GM23338 (cell line): Measurements from ENCODE around the gene VARS2. TPM values are rescaled to one million over a fixed set of nuclear protein-coding genes. Genes with fewer than 3 reads are reported as not detected.

Experiments
- ATAC-seq: fragments of 200-7000 bp; cut with Tn5 transposase; 3 replicates; pipeline ENCODE4 v1.9.1; 2020
- DNase-seq: peaks from one replicate; pipeline ENCODE4 v3.0.0-alpha.2; 2015; ENCODE audit warnings: low spot score
- H2AFZ ChIP-seq: fragments of 200-600 bp; sonication (generic); 2 replicates; pipeline ENCODE4 v1.8.0; 2016; ENCODE audit warnings: antibody characterized with exemption, mild to moderate bottlenecking, moderate library complexity
- H3F3A ChIP-seq: fragments of 200-600 bp; sonication (generic); replicated peaks from 2 replicates; pipeline ENCODE4 v1.8.0; 2017; ENCODE audit warnings: antibody characterized with exemption, mixed run types, low read depth
- H3K27ac ChIP-seq: fragments of 200-600 bp; sonication (generic); 2 replicates; pipeline ENCODE4 v1.6.1; 2016; ENCODE audit warnings: low read depth
- H3K27me3 ChIP-seq: fragments of 200-600 bp; sonication (generic); 2 replicates; pipeline ENCODE4 v1.8.0; 2016; ENCODE audit warnings: mild to moderate bottlenecking, mixed run types, moderate library complexity; ENCODE audit not compliant: insufficient read depth
- H3K36me3 ChIP-seq: fragments of 200-600 bp; sonication (generic); 2 replicates; pipeline ENCODE4 v1.8.0; 2016; ENCODE audit warnings: mild to moderate bottlenecking; ENCODE audit not compliant: insufficient read depth
- H3K4me1 ChIP-seq: fragments of 200-600 bp; sonication (generic); 2 replicates; pipeline ENCODE4 v1.8.0; 2016; ENCODE audit warnings: mild to moderate bottlenecking, moderate library complexity; ENCODE audit not compliant: insufficient read depth
- H3K4me2 ChIP-seq: fragments of 200-600 bp; sonication (generic); 2 replicates; pipeline ENCODE4 v1.7.1; 2017; ENCODE audit warnings: mixed run types
- H3K4me3 ChIP-seq: fragments of 200-600 bp; sonication (generic); 2 replicates; pipeline ENCODE4 v1.6.1; 2016; ENCODE audit warnings: mixed run types
- H3K79me2 ChIP-seq: fragments of 200-600 bp; sonication (generic); replicated peaks from 2 replicates; pipeline ENCODE4 v1.8.0; 2017; ENCODE audit warnings: mild to moderate bottlenecking; ENCODE audit not compliant: insufficient read depth
- H3K9me2 ChIP-seq: fragments of 200-600 bp; sonication (generic); 2 replicates; pipeline ENCODE4 v1.8.0; 2017; ENCODE audit not compliant: insufficient read depth
- H4K20me1 ChIP-seq: fragments of 200-600 bp; sonication (generic); replicated peaks from 2 replicates; pipeline ENCODE4 v1.8.0; 2017; ENCODE audit warnings: mild to moderate bottlenecking; ENCODE audit not compliant: insufficient read depth
- H3K27ac Mint-ChIP-seq: 2 replicates; pipeline ENCODE4 v1.8.0; 2020; ENCODE audit warnings: inconsistent platforms, mild to moderate bottlenecking, moderate library complexity, mixed read lengths
- H3K27me3 Mint-ChIP-seq: 3 replicates; pipeline ENCODE4 v1.8.0; 2022; ENCODE audit warnings: low read depth, mild to moderate bottlenecking, moderate library complexity, mixed read lengths, inconsistent platforms; ENCODE audit not compliant: insufficient read depth, poor library complexity
- H3K36me3 Mint-ChIP-seq: 3 replicates; pipeline ENCODE4 v1.8.0; 2021; ENCODE audit warnings: low read depth, mild to moderate bottlenecking, inconsistent platforms, moderate library complexity, mixed read lengths
- H3K4me1 Mint-ChIP-seq: 3 replicates; pipeline ENCODE4 v1.8.0; 2020; ENCODE audit warnings: mild to moderate bottlenecking, inconsistent platforms, mixed read lengths
- H3K4me3 Mint-ChIP-seq: 3 replicates; pipeline ENCODE4 v1.8.0; 2021; ENCODE audit warnings: moderate library complexity, mild to moderate bottlenecking, inconsistent platforms, mixed read lengths
- H3K9me3 Mint-ChIP-seq: 3 replicates; pipeline ENCODE4 v1.8.0; 2020; ENCODE audit warnings: moderate library complexity, mild to moderate bottlenecking, inconsistent platforms, mixed read lengths
- CREB1 ChIP-seq: fragments of 250-450 bp; sonication (Bioruptor Pico); IDR thresholded peaks from 2 replicates; pipeline ENCODE4 v1.5.0; 2020; ENCODE audit warnings: low read depth, mild to moderate bottlenecking, moderate library complexity
- CTCF ChIP-seq, 2 experiments: fragments of 200-600 bp in 1 of 2; sonication (generic) in 1 of 2; conservative IDR thresholded peaks; 2 replicates each; pipeline versions ENCODE4 v1.5.1 to v1.6.1; 2016 to 2017; ENCODE audit warnings: antibody characterized with exemption in 2 of 2, low read depth in 2 of 2, mild to moderate bottlenecking in 2 of 2, moderate library complexity in 1 of 2
- EZH2phosphoT487 ChIP-seq: fragments of 200-600 bp; sonication (generic); IDR thresholded peaks from one replicate; pipeline ENCODE4 v1.8.1; 2018; ENCODE audit warnings: antibody characterized with exemption; ENCODE audit not compliant: unreplicated experiment
- JUNB ChIP-seq: IDR thresholded peaks from one replicate; pipeline ENCODE4 v1.6.1; 2016; ENCODE audit warnings: antibody characterized with exemption; ENCODE audit not compliant: unreplicated experiment
- NANOG ChIP-seq: IDR thresholded peaks from 2 replicates; pipeline ENCODE4 v1.6.1; 2016; ENCODE audit warnings: antibody characterized with exemption, borderline replicate concordance
- REST ChIP-seq: IDR thresholded peaks from one replicate; pipeline ENCODE4 v1.6.1; 2018; ENCODE audit warnings: antibody characterized with exemption; ENCODE audit not compliant: unreplicated experiment
- ZNF114 ChIP-seq: fragments of 250-450 bp; sonication (Bioruptor Pico); IDR thresholded peaks from 2 replicates; pipeline ENCODE4 v1.5.0; 2020; ENCODE audit warnings: mild to moderate bottlenecking, moderate library complexity
- polyA plus RNA-seq: library from polyadenylated mRNA; unstranded; fragments of >200 nt; fragmentation: Nextera tagmentation; extraction: Ambion mirVana; gene quantifications from 2 replicates; pipeline ENCODE4 v1.2.1, GENCODE V29; 2016
- total RNA-seq: library from RNA; depleted of rRNA; stranded (reverse); fragments of >200 nt; shearing (Covaris generic); gene quantifications from 2 replicates; pipeline ENCODE4 v1.2.3, GENCODE V29; 2014
- TF ChIP-seq, protein P1 (sequence below): fragments of 250-450 bp; sonication (Bioruptor Pico); IDR thresholded peaks from 2 replicates; pipeline ENCODE4 v1.5.0; 2020; ENCODE audit warnings: mild to moderate bottlenecking, moderate library complexity

VARS2 gene
- total and polyA plus RNA-seq, 2 experiments from 2014 or later, result 13.7 to 36.4 TPM

GRCh38 chr6:30894381-30894780, 19.7 kb upstream of the VARS2 start (continued):
- TF ChIP-seq REST (no peak), ZNF114 (CRISPR knock-in tag) (no peak), EZH2phosphoT487 (no peak), CTCF (conservative IDR thresholded peaks at IDR 0.05; ENCODE audit: low read depth in 2 of 2) (no peak), CREB1 (CRISPR knock-in tag) (no peak), JUNB (no peak), NANOG (no peak)

DNA sequence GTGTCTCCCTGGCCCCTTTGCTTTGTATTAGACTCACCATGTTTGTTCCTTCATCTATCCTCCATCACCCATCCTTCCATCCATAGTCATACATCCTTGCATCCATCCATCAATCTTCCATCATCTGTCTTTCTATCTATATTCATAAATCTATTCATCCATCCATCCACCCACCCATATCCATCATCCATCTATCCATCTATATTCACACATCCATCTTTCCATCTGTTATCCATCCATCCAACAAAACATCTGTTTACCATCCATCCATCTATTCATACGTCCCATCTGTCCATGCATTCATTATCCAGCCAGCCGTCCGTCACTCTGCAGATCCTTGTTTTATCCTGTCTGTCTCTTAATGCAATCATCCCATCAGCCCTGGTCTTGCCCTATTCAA, 19.1 kb upstream of the VARS2 start:
- peaks cover 13% of the 10 kb centered on the region for H3K4me1 Mint-ChIP-seq
- Histone ChIP-seq H3K27ac (no peak overlapping the region), H3K4me2 (no peak overlapping the region), H3K4me3 (no peak overlapping the region), H3K9me2 (no peaks in the 10 kb centered on the region), H4K20me1 (peaks cover 3% of the 10 kb centered on the region; the same call in 1 of the 2 replicates), H3K36me3 (peaks cover 12% of the 10 kb centered on the region), H3F3A (0 out of 2 replicates have a peak, but pooled peaks cover 3% of the 10 kb centered on the region), H3K4me1 (no peaks in the 10 kb centered on the region), H2AFZ (no peak overlapping the region), H3K79me2 (peaks cover 2% of the 10 kb centered on the region; the same call in 1 of the 2 replicates), H3K27me3 (no peaks in the 10 kb centered on the region)
- no peak overlapping the region; the same call in 2 of the 3 replicates for H3K4me3 Mint-ChIP-seq
- TF ChIP-seq NANOG (no peak), CTCF (conservative IDR thresholded peaks at IDR 0.05; ENCODE audit: low read depth in 2 of 2) (no peak), EZH2phosphoT487 (no peak)
- TF ChIP-seq, protein P1, sequence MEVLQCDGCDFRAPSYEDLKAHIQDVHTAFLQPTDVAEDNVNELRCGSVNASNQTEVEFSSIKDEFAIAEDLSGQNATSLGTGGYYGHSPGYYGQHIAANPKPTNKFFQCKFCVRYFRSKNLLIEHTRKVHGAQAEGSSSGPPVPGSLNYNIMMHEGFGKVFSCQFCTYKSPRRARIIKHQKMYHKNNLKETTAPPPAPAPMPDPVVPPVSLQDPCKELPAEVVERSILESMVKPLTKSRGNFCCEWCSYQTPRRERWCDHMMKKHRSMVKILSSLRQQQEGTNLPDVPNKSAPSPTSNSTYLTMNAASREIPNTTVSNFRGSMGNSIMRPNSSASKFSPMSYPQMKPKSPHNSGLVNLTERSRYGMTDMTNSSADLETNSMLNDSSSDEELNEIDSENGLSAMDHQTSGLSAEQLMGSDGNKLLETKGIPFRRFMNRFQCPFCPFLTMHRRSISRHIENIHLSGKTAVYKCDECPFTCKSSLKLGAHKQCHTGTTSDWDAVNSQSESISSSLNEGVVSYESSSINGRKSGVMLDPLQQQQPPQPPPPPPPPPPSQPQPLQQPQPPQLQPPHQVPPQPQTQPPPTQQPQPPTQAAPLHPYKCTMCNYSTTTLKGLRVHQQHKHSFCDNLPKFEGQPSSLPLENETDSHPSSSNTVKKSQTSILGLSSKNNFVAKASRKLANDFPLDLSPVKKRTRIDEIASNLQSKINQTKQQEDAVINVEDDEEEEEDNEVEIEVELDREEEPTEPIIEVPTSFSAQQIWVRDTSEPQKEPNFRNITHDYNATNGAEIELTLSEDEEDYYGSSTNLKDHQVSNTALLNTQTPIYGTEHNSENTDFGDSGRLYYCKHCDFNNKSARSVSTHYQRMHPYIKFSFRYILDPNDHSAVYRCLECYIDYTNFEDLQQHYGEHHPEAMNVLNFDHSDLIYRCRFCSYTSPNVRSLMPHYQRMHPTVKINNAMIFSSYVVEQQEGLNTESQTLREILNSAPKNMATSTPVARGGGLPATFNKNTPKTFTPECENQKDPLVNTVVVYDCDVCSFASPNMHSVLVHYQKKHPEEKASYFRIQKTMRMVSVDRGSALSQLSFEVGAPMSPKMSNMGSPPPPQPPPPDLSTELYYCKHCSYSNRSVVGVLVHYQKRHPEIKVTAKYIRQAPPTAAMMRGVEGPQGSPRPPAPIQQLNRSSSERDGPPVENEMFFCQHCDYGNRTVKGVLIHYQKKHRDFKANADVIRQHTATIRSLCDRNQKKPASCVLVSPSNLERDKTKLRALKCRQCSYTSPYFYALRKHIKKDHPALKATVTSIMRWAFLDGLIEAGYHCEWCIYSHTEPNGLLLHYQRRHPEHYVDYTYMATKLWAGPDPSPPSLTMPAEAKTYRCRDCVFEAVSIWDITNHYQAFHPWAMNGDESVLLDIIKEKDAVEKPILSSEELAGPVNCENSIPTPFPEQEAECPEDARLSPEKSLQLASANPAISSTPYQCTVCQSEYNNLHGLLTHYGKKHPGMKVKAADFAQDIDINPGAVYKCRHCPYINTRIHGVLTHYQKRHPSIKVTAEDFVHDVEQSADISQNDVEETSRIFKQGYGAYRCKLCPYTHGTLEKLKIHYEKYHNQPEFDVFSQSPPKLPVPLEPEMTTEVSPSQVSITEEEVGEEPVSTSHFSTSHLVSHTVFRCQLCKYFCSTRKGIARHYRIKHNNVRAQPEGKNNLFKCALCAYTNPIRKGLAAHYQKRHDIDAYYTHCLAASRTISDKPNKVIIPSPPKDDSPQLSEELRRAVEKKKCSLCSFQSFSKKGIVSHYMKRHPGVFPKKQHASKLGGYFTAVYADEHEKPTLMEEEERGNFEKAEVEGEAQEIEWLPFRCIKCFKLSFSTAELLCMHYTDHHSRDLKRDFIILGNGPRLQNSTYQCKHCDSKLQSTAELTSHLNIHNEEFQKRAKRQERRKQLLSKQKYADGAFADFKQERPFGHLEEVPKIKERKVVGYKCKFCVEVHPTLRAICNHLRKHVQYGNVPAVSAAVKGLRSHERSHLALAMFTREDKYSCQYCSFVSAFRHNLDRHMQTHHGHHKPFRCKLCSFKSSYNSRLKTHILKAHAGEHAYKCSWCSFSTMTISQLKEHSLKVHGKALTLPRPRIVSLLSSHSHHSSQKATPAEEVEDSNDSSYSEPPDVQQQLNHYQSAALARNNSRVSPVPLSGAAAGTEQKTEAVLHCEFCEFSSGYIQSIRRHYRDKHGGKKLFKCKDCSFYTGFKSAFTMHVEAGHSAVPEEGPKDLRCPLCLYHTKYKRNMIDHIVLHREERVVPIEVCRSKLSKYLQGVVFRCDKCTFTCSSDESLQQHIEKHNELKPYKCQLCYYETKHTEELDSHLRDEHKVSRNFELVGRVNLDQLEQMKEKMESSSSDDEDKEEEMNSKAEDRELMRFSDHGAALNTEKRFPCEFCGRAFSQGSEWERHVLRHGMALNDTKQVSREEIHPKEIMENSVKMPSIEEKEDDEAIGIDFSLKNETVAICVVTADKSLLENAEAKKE, result no peak
- H3K27me3 Mint-ChIP-seq, result peaks cover 3% of the 10 kb centered on the region
- H3K9me3 Mint-ChIP-seq, result no peaks in the 10 kb centered on the region
- no peak overlapping the region for H3K27ac Mint-ChIP-seq
- no peak for DNase-seq
- peaks cover 76% of the 10 kb centered on the region for H3K36me3 Mint-ChIP-seq
- ATAC-seq, result no peak
